HG02973 (cell line): ENCODE results near the gene CHDH.

ENCODE experiments used
- ATAC-seq: cut with Tn5 transposase; IDR thresholded peaks from one replicate; pipeline ENCODE4 v1.9.1; 2021; ENCODE audit warnings: moderate library complexity; ENCODE audit not compliant: unreplicated experiment

Gene CHDH

GRCh38 chr3:53856964-53857363 is 10.7 kb upstream of the CHDH start:
- no peak for ATAC-seq

GRCh38 chr3:53850895-53851294 is 4.7 kb upstream of the CHDH start:
- ATAC-seq: no peak

- ATAC-seq: no peak
Observed at GRCh38 chr3:53849916-53850315, 3.7 kb upstream of the CHDH start.

GRCh38 chr3:53846851-53847155 is 584 bp upstream of the CHDH start:
- ATAC-seq: no peak

GRCh38 chr3:53845881-53846133 is 412 bp downstream of the CHDH start:
- no peak for ATAC-seq

- ATAC-seq: no peak
Observed at GRCh38 chr3:53845103-53845880, 927 bp downstream of the CHDH start.

GRCh38 chr3:53844262-53845102 is 1.7 kb downstream of the CHDH start:
- ATAC-seq: no peak

GRCh38 chr3:53843195-53844177 is 2.7 kb downstream of the CHDH start:
- no peak for ATAC-seq

- ATAC-seq: no peak
Observed at GRCh38 chr3:53842436-53843194, 3.6 kb downstream of the CHDH start.

GRCh38 chr3:53841296-53841695 is 4.9 kb downstream of the CHDH start:
- no peak for ATAC-seq

- ATAC-seq: no peak
Observed at GRCh38 chr3:53837331-53837730, 8.9 kb downstream of the CHDH start.

GRCh38 chr3:53836084-53836872 is 9.9 kb downstream of the CHDH start:
- ATAC-seq: no peak

GRCh38 chr3:53835257-53835656 is 11.0 kb downstream of the CHDH start:
- no peak for ATAC-seq

- ATAC-seq: no peak
Observed at GRCh38 chr3:53834429-53835095, 11.7 kb downstream of the CHDH start.

- no peak for ATAC-seq
Observed at GRCh38 chr3:53833700-53834099, 12.5 kb downstream of the CHDH start.

- no peak for ATAC-seq
Observed at GRCh38 chr3:53833053-53833645, 13.1 kb downstream of the CHDH start.

GRCh38 chr3:53830944-53831343 is 15.3 kb downstream of the CHDH start:
- no peak for ATAC-seq

GRCh38 chr3:53829605-53830004 is 16.6 kb downstream of the CHDH start:
- no peak for ATAC-seq

- ATAC-seq: no peak
Observed at GRCh38 chr3:53828581-53828980, 17.6 kb downstream of the CHDH start.
